Suprapubic skin (tissue), 4 donors: ENCODE data around the gene MACC1.

ENCODE experiments used
- POLR2A ChIP-seq, 2 donors: fragments of 450-650 bp; IDR thresholded peaks; one replicate each; pipeline ENCODE4 v1.6.1; 2017; ENCODE audit warnings: antibody characterized with exemption in 2 of 2, mild to moderate bottlenecking in 2 of 2, moderate library complexity in 2 of 2
- POLR2AphosphoS5 ChIP-seq, 3 donors: sonication (generic); formaldehyde crosslinking; IDR thresholded peaks; one replicate each; pipeline ENCODE4 v1.6.1; 2017; ENCODE audit warnings: antibody characterized with exemption in 3 of 3
- TF ChIP-seq, protein P1 (sequence below), 2 donors: fragments of 200-600 bp in 1 of 2; fragments of 450-650 bp in 1 of 2; sonication (generic) in 1 of 2; IDR thresholded peaks; one replicate each; pipeline ENCODE4 v1.5.1; 2016 to 2019; ENCODE audit warnings: antibody characterized with exemption in 2 of 2, mild to moderate bottlenecking in 1 of 2, moderate library complexity in 1 of 2

DNA sequence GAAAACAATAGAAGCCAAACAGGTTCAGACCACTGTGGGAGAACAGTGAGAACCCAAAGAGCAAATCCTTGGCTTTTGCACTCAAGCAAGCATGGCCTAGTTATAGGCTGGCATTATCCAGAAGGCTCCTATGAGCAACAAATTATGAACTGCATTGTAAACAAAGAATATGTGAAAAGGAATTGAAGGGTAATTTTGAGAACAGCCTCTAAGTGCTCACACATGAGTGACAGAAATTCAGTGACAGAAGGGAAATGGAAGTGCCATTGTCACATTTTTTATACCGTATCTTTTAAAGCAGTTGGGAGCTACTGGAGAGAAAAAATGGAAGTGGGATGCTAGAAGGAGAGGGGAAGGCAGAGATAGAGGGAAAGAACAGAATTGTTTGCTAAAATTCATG lies 114.2 kb downstream of the MACC1 start:
- TF ChIP-seq POLR2AphosphoS5 (IDR thresholded peaks at IDR 0.05) (no peak), POLR2A (IDR thresholded peaks at IDR 0.05) (no peak)
- TF ChIP-seq, protein P1, sequence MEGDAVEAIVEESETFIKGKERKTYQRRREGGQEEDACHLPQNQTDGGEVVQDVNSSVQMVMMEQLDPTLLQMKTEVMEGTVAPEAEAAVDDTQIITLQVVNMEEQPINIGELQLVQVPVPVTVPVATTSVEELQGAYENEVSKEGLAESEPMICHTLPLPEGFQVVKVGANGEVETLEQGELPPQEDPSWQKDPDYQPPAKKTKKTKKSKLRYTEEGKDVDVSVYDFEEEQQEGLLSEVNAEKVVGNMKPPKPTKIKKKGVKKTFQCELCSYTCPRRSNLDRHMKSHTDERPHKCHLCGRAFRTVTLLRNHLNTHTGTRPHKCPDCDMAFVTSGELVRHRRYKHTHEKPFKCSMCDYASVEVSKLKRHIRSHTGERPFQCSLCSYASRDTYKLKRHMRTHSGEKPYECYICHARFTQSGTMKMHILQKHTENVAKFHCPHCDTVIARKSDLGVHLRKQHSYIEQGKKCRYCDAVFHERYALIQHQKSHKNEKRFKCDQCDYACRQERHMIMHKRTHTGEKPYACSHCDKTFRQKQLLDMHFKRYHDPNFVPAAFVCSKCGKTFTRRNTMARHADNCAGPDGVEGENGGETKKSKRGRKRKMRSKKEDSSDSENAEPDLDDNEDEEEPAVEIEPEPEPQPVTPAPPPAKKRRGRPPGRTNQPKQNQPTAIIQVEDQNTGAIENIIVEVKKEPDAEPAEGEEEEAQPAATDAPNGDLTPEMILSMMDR (IDR thresholded peaks at IDR 0.05): no peak
